Measurements from ENCODE around the gene TOR4A.

- TF ChIP-seq POLR2A (IDR thresholded peaks at IDR 0.05; ENCODE audit: extremely low read depth, insufficient read length) (no peak), CTCF (IDR thresholded peaks at IDR 0.05; ENCODE audit: low read depth, low read length) (no peak), MYC (IDR thresholded peaks at IDR 0.05; ENCODE audit: low read depth, low read length) (no peak)
- TF ChIP-seq, protein P1, sequence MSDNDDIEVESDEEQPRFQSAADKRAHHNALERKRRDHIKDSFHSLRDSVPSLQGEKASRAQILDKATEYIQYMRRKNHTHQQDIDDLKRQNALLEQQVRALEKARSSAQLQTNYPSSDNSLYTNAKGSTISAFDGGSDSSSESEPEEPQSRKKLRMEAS (IDR thresholded peaks at IDR 0.05; ENCODE audit: low read depth, low read length) = no peak
Measured at GRCh38 chr9:137317718-137318511, 40.4 kb downstream of the TOR4A start.
